HFFc6 (cell line): ENCODE measurements around the gene LOXL3. TPM values are rescaled to one million over a fixed set of nuclear protein-coding genes. Genes with fewer than 3 reads are reported as not detected.

Experiments
- DNase-seq: peaks from one replicate; pipeline ENCODE4 v3.0.0-alpha.2; 2018
- H3K27ac Mint-ChIP-seq: 2 replicates; pipeline ENCODE4 v1.8.0; 2020; ENCODE audit warnings: mild to moderate bottlenecking, mixed read lengths
- H3K27me3 Mint-ChIP-seq: 2 replicates; pipeline ENCODE4 v1.8.0; 2021; ENCODE audit warnings: mild to moderate bottlenecking, moderate library complexity, mixed read lengths; ENCODE audit not compliant: insufficient read depth
- H3K36me3 Mint-ChIP-seq: 2 replicates; pipeline ENCODE4 v1.8.0; 2021; ENCODE audit warnings: low read depth, mixed read lengths
- H3K4me1 Mint-ChIP-seq: 2 replicates; pipeline ENCODE4 v1.8.0; 2020; ENCODE audit warnings: low read depth, mixed read lengths
- H3K4me3 Mint-ChIP-seq: 2 replicates; pipeline ENCODE4 v1.8.0; 2020; ENCODE audit warnings: mild to moderate bottlenecking, moderate library complexity, mixed read lengths
- H3K9me3 Mint-ChIP-seq: 2 replicates; pipeline ENCODE4 v1.8.0; 2020; ENCODE audit warnings: mild to moderate bottlenecking, mixed read lengths
- CTCF ChIP-seq: fragments of 200-600 bp; sonication (generic); IDR thresholded peaks from 2 replicates; pipeline ENCODE4 v1.5.0; 2021; ENCODE audit warnings: antibody characterized with exemption, mild to moderate bottlenecking
- total RNA-seq, 6 experiments: library from RNA; stranded (reverse); fragmentation: NEBNext Ultra II Directional; extraction: Animal tissue kit (Norgen Biotek cat#: 25700); gene quantifications; 2 replicates in 1 of 6; 3 replicates in 5 of 6; pipeline ENCODE4 v1.2.3, GENCODE V29; 2021

LOXL3 gene
- total RNA-seq, 6 experiments from 2014 or later = 59.4 to 76.5 (median 64.1) TPM

- Mint-ChIP-seq H3K9me3 (no peaks in the 10 kb centered on the region), H3K4me1 (peaks cover 53% of the 10 kb centered on the region), H3K27me3 (no peaks in the 10 kb centered on the region), H3K27ac (peak overlapping the region; percentile 16; the same call in 1 of the 2 replicates), H3K36me3 (no peaks in the 10 kb centered on the region), H3K4me3 (no peak overlapping the region)
- DNase-seq = no peak
- no peak for TF ChIP-seq CTCF
These were observed 15.9 kb upstream of the LOXL3 start for GRCh38 chr2:74569686-74570085.

DNA sequence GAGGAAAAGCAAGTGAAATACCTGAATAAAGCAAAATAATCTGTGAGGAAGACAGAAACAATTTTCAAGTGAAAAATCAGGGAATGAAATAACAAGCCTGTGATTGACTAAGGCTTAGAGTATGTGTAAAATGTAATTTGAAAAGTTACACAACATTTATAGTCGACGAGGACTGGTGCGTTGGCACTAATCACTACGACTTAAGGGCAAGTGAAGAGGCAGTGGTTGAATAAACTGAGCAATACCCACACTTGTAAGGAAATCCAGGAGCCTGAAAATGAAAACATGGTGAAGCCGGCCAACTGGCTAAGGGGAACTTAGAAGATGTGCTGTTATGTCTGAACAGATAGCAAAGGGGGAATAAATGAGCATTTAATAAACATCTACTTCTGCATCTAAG is 14.1 kb upstream of the LOXL3 start:
- Mint-ChIP-seq H3K4me1 (peaks cover 55% of the 10 kb centered on the region), H3K4me3 (peak overlapping the region; percentile 62), H3K36me3 (no peaks in the 10 kb centered on the region), H3K9me3 (no peaks in the 10 kb centered on the region), H3K27ac (peak overlapping the region; percentile 85), H3K27me3 (no peaks in the 10 kb centered on the region)
- DNase-seq = peak; percentile 87
- TF ChIP-seq CTCF = no peak

- Mint-ChIP-seq H3K36me3 (no peaks in the 10 kb centered on the region), H3K4me1 (peaks cover 67% of the 10 kb centered on the region), H3K4me3 (peak overlapping the region; percentile 60; the same call in 1 of the 2 replicates), H3K9me3 (no peaks in the 10 kb centered on the region), H3K27ac (peak overlapping the region; percentile 64), H3K27me3 (no peaks in the 10 kb centered on the region)
- DNase-seq = peak; percentile 94
- no peak for TF ChIP-seq CTCF
These were observed 13.0 kb upstream of the LOXL3 start for GRCh38 chr2:74566754-74567085.

DNA sequence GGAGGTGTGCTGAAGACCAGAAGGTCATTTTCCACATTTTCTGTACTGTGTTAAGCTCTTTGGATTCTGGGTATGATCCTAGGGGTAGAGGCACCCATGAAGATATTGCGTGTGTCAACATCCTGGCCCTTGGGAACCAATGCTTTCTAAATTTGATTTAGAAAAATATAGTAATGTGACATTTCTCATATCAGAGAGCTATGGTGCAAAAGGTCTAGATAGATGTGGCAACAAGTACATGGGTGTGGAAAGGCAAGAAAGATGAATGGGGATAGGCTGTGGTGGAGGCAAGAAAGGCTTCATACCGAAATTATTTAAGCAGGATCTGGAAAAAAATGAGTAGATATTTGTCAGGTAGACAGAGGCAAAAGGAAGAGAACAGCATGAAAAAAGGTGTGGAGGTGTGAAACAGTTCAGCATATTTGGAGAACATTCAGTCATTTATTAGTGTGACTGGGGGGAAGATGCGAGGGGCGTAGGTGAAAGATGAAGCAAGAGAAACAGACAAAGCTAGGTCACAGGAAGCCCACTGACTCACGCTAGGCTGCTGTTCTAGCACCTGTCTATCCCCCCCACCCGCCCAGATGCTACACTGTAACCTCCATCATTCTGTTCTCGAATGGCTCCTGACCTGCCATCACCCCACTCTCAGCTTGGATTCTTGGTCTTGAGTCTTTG is 12.5 kb upstream of the LOXL3 start:
- H3K36me3 Mint-ChIP-seq = no peaks in the 10 kb centered on the region
- no peak for DNase-seq
- no peaks in the 10 kb centered on the region for H3K27me3 Mint-ChIP-seq
- H3K4me3 Mint-ChIP-seq = peak overlapping the region; percentile 60
- no peaks in the 10 kb centered on the region for H3K9me3 Mint-ChIP-seq
- H3K4me1 Mint-ChIP-seq = peaks cover 72% of the 10 kb centered on the region
- TF ChIP-seq CTCF = no peak
- peak overlapping the region; percentile 64 for H3K27ac Mint-ChIP-seq

DNA sequence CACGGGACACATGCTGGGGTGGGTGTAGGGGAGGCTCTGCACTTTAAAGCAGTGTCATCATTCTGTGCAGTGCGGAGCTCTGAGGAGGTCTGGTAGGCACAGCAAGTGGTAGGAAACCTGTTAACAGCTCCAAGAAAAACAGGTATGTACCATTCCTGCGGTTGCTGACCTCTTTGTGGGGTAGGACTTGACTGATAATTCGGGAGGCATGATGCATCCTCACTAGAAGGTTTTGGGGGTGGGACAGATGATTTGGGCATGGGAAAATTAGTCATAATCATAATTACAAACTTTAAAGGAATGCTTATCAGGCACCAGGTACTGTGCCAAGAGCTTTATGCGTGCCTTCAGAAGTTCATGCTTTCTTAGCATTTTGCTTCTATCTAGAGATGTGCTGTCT is 10.5 kb upstream of the LOXL3 start:
- Mint-ChIP-seq H3K4me1 (peaks cover 84% of the 10 kb centered on the region), H3K9me3 (no peaks in the 10 kb centered on the region), H3K27ac (peak overlapping the region; percentile 57), H3K27me3 (no peaks in the 10 kb centered on the region), H3K4me3 (peak overlapping the region; percentile 35; the same call in 1 of the 2 replicates), H3K36me3 (no peaks in the 10 kb centered on the region)
- peak; percentile 41 for DNase-seq
- no peak for TF ChIP-seq CTCF
